ENCODE measurements around the gene MGAT4D. TPM values are rescaled to one million over a fixed set of nuclear protein-coding genes. Genes with fewer than 3 reads are reported as not detected.

MGAT4D gene
- total and polyA plus RNA-seq, 10 of the 15 experiments (the other 5 are each of a cell fraction or from before 2014, with no cell fraction given): not detected

GRCh38 chr4:140529434-140529833, 31.3 kb upstream of the MGAT4D start:
- TF ChIP-seq SPI1 (IDR thresholded peaks at IDR 0.05; ENCODE audit: borderline replicate concordance, insufficient read depth, low read depth, low read length) (peak; percentile 40; the same call in 1 of the 2 replicates), MTA2 (IDR thresholded peaks at IDR 0.05; ENCODE audit: low read depth) (no peak)
- no peaks in the 10 kb centered on the region for H4K20me1 ChIP-seq (ENCODE audit: control insufficient read depth, insufficient read depth)
- H3K27me3 ChIP-seq (replicated peaks in 1 of 2; ENCODE audit: control insufficient read depth in 2 of 2, insufficient read depth in 2 of 2, low read length in 1 of 2): no peaks in the 10 kb centered on the region
- no peaks in the 10 kb centered on the region for H3K9me3 ChIP-seq (replicated peaks; ENCODE audit: control insufficient read depth, insufficient read depth, low read length)
- BruUV-seq (replicated peaks): no TSS peak
- no peak overlapping the region for H3K4me2 ChIP-seq (ENCODE audit: control insufficient read depth, insufficient read depth)
- H3K4me3 ChIP-seq: no peak overlapping the region
- H3K4me1 ChIP-seq (ENCODE audit: control insufficient read depth, insufficient read depth, low read length): no peaks in the 10 kb centered on the region
- RAD21 ChIA-PET (ENCODE audit: unreplicated experiment): no interaction called here
- H2AFZ ChIP-seq (ENCODE audit: control insufficient read depth, low read depth, low read length): no peak overlapping the region
- CTCF ChIA-PET: interaction anchor here (1.3 kb wide), 1 partner anchor 157 kb away, joined by 3 read pairs; no protein-coding TSS in a partner anchor
- in situ Hi-C loops (cut with MboI) (loop anchor here (10.0 kb wide), 1 partner anchor 155 kb away; the partner anchor contains the start of gene SCOC), intact Hi-C loops (cut with micrococcal nuclease; ENCODE audit: unreplicated experiment) (no loop called here)
- FAIRE-seq: no peak
- H3K27ac ChIP-seq (ENCODE audit: control insufficient read depth, insufficient read depth): no peak overlapping the region
- H3K79me2 ChIP-seq (ENCODE audit: control insufficient read depth, insufficient read depth, low read length): peaks cover 6% of the 10 kb centered on the region
- ATAC-seq: no peak
- H3K9ac ChIP-seq (ENCODE audit: control insufficient read depth, insufficient read depth, low read length): no peak overlapping the region
- POLR2A ChIA-PET: interaction anchor here (0.5 kb wide), 1 partner anchor 14 kb away, joined by 3 read pairs; no protein-coding TSS in a partner anchor
- SMC1A ChIA-PET (ENCODE audit: uncharacterized antibody, unreplicated experiment): interaction anchor here (0.7 kb wide), 1 partner anchor 79 kb away, joined by 3 read pairs; no protein-coding TSS in a partner anchor
- no peak for DNase-seq (ENCODE audit: low read depth, low spot score)
- peaks cover 0 to 2% of the 10 kb centered on the region in 2 experiments; a peak in 1 of 4 replicates for H3K36me3 ChIP-seq (ENCODE audit: control insufficient read depth in 2 of 2, insufficient read depth in 2 of 2, low read length in 1 of 2)
- 94% methylated on average over 1 of the region's 1 CpG for WGBS (ENCODE audit: insufficient coverage, insufficient replicate concordance, low lambda C conversion rate, missing lambda C conversion rate)

- no peaks in the 10 kb centered on the region for H3K4me1 ChIP-seq (ENCODE audit: control insufficient read depth, insufficient read depth, low read length)
- H3K9me3 ChIP-seq (replicated peaks; ENCODE audit: control insufficient read depth, insufficient read depth, low read length): no peaks in the 10 kb centered on the region
- peak within 1 kb of the TSS; percentile 80 for H3K4me2 ChIP-seq (ENCODE audit: control insufficient read depth, insufficient read depth)
- POLR2A ChIA-PET: interaction anchor here (0.5 to 1.8 kb wide), 5 partner anchors 18 to 1508 kb away, joined by 3 to 11 read pairs (median 4); partner anchors contain the start of gene SCOC
- no peaks in the 10 kb centered on the region for H3K27me3 ChIP-seq (replicated peaks in 1 of 2; ENCODE audit: control insufficient read depth in 2 of 2, insufficient read depth in 2 of 2, low read length in 1 of 2)
- H3K27ac ChIP-seq (ENCODE audit: control insufficient read depth, insufficient read depth): peak within 1 kb of the TSS; percentile 75
- FAIRE-seq: peak; percentile 96
- intact Hi-C loops (cut with micrococcal nuclease; ENCODE audit: unreplicated experiment) (loop anchor here (1.0 kb wide), 3 partner anchors 86 to 327 kb away; partner anchors contain the start of gene SCOC), in situ Hi-C loops (cut with MboI) (loop anchor here (10.0 kb wide), 1 partner anchor 149 kb away; the partner anchor contains the start of gene SCOC)
- peak within 1 kb of the TSS; percentile 87 for H3K4me3 ChIP-seq
- H3K9ac ChIP-seq (ENCODE audit: control insufficient read depth, insufficient read depth, low read length): peak within 1 kb of the TSS; percentile 84
- peaks cover 0 to 2% of the 10 kb centered on the region in 2 experiments; a peak in 1 of 4 replicates for H3K36me3 ChIP-seq (ENCODE audit: control insufficient read depth in 2 of 2, insufficient read depth in 2 of 2, low read length in 1 of 2)
- CTCF ChIA-PET: interaction anchor here (0.7 to 3.7 kb wide), 21 partner anchors 8 to 327 kb away, joined by 3 to 23 read pairs (median 5); partner anchors contain the start of gene SCOC
- SMC1A ChIA-PET (ENCODE audit: uncharacterized antibody, unreplicated experiment): interaction anchor here (1.0 to 2.2 kb wide), 9 partner anchors 9 to 155 kb away, joined by 3 to 11 read pairs (median 4); partner anchors contain the start of gene SCOC
- peak; percentile 100 for ATAC-seq
- under 1% methylated on average over 73 of the region's 77 CpGs for WGBS (ENCODE audit: insufficient coverage, insufficient replicate concordance, low lambda C conversion rate, missing lambda C conversion rate)
- RAD21 ChIA-PET (ENCODE audit: unreplicated experiment): interaction anchor here (0.6 to 1.8 kb wide), 10 partner anchors 14 to 363 kb away, joined by 3 to 12 read pairs (median 4); partner anchors contain the start of gene SCOC
- no peaks in the 10 kb centered on the region for H4K20me1 ChIP-seq (ENCODE audit: control insufficient read depth, insufficient read depth)
- peaks cover 9% of the 10 kb centered on the region for H3K79me2 ChIP-seq (ENCODE audit: control insufficient read depth, insufficient read depth, low read length)
- peak; percentile 74 for DNase-seq (ENCODE audit: low read depth, low spot score)
- BruUV-seq (replicated peaks): TSS peak; percentile 69
- H2AFZ ChIP-seq (ENCODE audit: control insufficient read depth, low read depth, low read length): peak within 1 kb of the TSS; percentile 93
- TF ChIP-seq DPF2 (IDR thresholded peaks at IDR 0.05) (no peak; the same call in 1 of the 2 replicates), NR2F1 (conservative IDR thresholded peaks at IDR 0.05) (peak; percentile 78), TCF7 (IDR thresholded peaks at IDR 0.05; ENCODE audit: borderline replicate concordance) (no peak), IKZF2 (IDR thresholded peaks at IDR 0.05) (no peak), POLR2AphosphoS5 (IDR thresholded peaks at IDR 0.05; ENCODE audit: low read length) (peak; percentile 92), LARP7 (IDR thresholded peaks at IDR 0.05) (peak; percentile 78; the same call in 1 of the 2 replicates), ZNF24 (IDR thresholded peaks at IDR 0.05) (no peak), PRDM15 (CRISPR knock-in tag; IDR thresholded peaks at IDR 0.05) (no peak)
- TF ChIP-seq, protein P1, sequence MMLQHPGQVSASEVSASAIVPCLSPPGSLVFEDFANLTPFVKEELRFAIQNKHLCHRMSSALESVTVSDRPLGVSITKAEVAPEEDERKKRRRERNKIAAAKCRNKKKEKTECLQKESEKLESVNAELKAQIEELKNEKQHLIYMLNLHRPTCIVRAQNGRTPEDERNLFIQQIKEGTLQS (IDR thresholded peaks at IDR 0.05; ENCODE audit: borderline replicate concordance, extremely low read depth, low read depth, low read length): no peak
These were observed 26.0 kb upstream of the MGAT4D start, which contains the start of gene ELMOD2 for GRCh38 chr4:140523857-140524742. ELMOD2 (plus strand) TSS chr4:140524168; CDS start chr4:140525429, 1,261 bp downstream.
